ENCODE measurements around the gene CYFIP1. TPM values are rescaled to one million over a fixed set of nuclear protein-coding genes. Genes with fewer than 3 reads are reported as not detected.
A peak's percentile ranks its signal among the peaks of the same experiment; 100 is the strongest.

Gene CYFIP1
- total RNA-seq, 4 donors from 2014 or later: 86.8 to 131 (median 105) TPM

DNA sequence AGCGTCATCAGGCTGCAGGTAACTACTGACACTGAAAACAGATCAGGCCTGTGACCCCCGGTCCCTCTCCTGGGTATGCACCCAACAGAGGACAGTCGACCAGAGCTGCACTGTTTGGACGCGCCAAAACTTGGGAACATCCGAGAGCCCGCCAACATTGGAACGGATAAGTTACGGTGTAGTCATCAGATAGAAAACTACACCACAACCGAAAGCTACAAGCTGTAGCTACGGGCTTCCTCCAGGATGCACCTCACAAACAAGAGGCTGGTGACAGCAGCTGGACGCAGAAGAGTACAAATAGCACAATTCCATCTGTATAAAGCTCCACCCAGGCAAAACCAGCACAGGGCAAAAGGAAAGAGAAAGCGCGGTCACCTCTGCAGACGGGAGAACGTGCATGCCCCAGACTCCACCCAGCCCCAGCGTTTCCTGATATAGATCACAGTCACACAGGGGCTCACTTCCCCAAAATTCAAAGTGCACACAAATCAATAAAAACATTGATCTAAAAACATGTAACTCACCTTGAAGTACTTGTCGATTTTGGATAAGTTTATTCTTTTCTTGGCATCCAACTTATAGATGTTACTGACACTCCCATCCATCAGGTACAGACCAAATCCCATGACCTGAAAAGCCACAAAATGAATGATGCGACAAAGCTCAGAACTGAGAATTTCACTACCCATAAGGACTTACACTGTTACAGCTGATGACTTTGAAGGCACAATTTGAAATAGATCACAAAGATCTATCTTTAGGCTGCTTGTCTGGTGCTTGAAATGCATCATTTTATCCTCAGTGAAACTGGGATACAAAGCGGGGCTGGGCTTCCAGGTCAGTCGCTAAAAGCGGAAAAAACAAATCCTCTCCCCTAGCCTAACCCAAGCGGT is 43.3 kb downstream of the CYFIP1 start:
- peaks cover 46 to 90% (median 87%) of the 10 kb centered on the region in 4 donors for H3K36me3 ChIP-seq
- no peaks in the 10 kb centered on the region for H3K4me1 ChIP-seq
- no peaks in the 10 kb centered on the region for H3K27me3 ChIP-seq
- no peak overlapping the region for H3K4me3 ChIP-seq
- WGBS: 91% methylated on average over 23 of the region's 23 CpGs
- H3K9me3 ChIP-seq: no peaks in the 10 kb centered on the region
- intact Hi-C loops (cut with DNase I): no loop called here
- DNase-seq (ENCODE audit: extremely low spot score): no peak
- TF ChIP-seq, protein P1, sequence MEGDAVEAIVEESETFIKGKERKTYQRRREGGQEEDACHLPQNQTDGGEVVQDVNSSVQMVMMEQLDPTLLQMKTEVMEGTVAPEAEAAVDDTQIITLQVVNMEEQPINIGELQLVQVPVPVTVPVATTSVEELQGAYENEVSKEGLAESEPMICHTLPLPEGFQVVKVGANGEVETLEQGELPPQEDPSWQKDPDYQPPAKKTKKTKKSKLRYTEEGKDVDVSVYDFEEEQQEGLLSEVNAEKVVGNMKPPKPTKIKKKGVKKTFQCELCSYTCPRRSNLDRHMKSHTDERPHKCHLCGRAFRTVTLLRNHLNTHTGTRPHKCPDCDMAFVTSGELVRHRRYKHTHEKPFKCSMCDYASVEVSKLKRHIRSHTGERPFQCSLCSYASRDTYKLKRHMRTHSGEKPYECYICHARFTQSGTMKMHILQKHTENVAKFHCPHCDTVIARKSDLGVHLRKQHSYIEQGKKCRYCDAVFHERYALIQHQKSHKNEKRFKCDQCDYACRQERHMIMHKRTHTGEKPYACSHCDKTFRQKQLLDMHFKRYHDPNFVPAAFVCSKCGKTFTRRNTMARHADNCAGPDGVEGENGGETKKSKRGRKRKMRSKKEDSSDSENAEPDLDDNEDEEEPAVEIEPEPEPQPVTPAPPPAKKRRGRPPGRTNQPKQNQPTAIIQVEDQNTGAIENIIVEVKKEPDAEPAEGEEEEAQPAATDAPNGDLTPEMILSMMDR (IDR thresholded peaks at IDR 0.05): no peak
- TF ChIP-seq POLR2A (IDR thresholded peaks at IDR 0.05; ENCODE audit: low read depth) (no peak), EP300 (IDR thresholded peaks at IDR 0.05) (no peak), POLR2AphosphoS5 (IDR thresholded peaks at IDR 0.05) (no peak)
- H3K27ac ChIP-seq (replicated peaks in 1 of 4): no peak overlapping the region

DNA sequence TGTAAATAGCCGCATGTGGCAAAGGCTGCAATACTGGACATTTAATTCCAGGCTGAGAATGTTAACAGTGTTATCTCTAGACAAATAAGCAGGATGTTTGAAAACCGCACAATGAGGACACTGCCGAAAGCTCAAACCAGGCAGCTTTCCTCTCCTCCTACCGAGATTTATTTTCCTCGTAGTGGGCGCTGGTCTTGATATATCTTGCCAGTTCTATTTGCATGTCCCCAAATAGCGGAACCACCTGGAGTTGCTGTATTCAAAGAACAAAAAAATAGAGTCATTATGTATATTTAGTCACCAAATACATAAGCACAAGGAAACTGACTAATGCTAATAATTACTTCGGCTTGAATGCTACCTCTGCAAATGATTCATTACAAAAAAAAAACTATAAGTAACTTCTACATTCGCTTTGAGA is 46.5 kb downstream of the CYFIP1 start:
- intact Hi-C loops (cut with DNase I): no loop called here
- Histone ChIP-seq H3K27ac (replicated peaks in 1 of 4) (no peak overlapping the region), H3K4me3 (no peak overlapping the region), H3K9me3 (no peaks in the 10 kb centered on the region), H3K36me3 (peaks cover 46 to 85% (median 72%) of the 10 kb centered on the region in 4 donors), H3K27me3 (no peaks in the 10 kb centered on the region), H3K4me1 (peaks cover 0 to 9% (median 7%) of the 10 kb centered on the region in 4 donors)
- DNase-seq (ENCODE audit: extremely low spot score): no peak
- WGBS: 97% methylated on average over 9 of the region's 9 CpGs
- TF ChIP-seq POLR2AphosphoS5 (IDR thresholded peaks at IDR 0.05) (no peak), EP300 (IDR thresholded peaks at IDR 0.05) (no peak), POLR2A (IDR thresholded peaks at IDR 0.05; ENCODE audit: low read depth) (no peak)
- TF ChIP-seq, protein P1 (IDR thresholded peaks at IDR 0.05): no peak

DNA sequence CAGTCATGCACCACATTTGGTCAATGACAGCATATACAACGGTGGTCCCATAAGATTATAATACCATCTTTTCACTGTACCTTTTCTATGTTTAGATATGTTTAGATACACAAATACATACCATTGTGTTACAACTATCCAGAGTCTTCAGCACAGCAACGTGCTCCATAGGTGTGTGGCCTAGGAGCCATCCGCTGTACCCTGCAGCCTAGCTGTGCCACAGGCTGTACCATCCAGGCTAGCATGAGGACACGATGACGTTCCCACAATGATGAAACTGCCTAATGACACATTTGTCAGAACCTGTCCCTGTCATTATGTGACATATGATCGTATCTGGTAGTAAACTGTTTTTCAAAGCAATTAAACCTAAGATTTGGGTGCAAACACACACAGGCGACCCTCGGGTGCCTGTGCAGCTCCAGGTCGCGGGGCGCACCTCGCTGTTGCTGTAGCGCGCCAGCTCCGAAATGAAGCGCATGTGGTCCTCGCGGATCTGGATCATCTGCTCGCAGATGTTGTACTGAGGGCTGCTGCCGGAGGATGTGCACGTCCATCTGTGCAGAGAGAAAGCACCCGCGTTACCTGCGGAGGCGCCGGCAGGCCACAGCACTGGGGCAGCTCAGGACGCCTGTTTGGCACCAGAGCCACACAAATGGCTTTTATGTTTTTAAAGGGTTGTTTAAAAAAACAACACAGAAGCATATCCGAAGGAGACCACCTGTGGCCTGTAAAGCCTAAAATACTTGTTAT is 48.2 kb downstream of the CYFIP1 start:
- intact Hi-C loops (cut with DNase I): no loop called here
- no peak for TF ChIP-seq POLR2AphosphoS5 (IDR thresholded peaks at IDR 0.05)
- TF ChIP-seq POLR2A (IDR thresholded peaks at IDR 0.05; ENCODE audit: low read depth): no peak
- no peak for TF ChIP-seq EP300 (IDR thresholded peaks at IDR 0.05)
- TF ChIP-seq, protein P1 (IDR thresholded peaks at IDR 0.05): no peak
- no peak overlapping the region for H3K4me3 ChIP-seq
- 92% methylated on average over 28 of the region's 28 CpGs for WGBS
- no peaks in the 10 kb centered on the region for H3K9me3 ChIP-seq
- peaks cover 0 to 9% (median 7%) of the 10 kb centered on the region in 4 donors for H3K4me1 ChIP-seq
- H3K36me3 ChIP-seq: peaks cover 33 to 84% (median 67%) of the 10 kb centered on the region in 4 donors
- no peak for DNase-seq (ENCODE audit: extremely low spot score)
- no peak overlapping the region for H3K27ac ChIP-seq (replicated peaks in 1 of 4)
- no peaks in the 10 kb centered on the region for H3K27me3 ChIP-seq

DNA sequence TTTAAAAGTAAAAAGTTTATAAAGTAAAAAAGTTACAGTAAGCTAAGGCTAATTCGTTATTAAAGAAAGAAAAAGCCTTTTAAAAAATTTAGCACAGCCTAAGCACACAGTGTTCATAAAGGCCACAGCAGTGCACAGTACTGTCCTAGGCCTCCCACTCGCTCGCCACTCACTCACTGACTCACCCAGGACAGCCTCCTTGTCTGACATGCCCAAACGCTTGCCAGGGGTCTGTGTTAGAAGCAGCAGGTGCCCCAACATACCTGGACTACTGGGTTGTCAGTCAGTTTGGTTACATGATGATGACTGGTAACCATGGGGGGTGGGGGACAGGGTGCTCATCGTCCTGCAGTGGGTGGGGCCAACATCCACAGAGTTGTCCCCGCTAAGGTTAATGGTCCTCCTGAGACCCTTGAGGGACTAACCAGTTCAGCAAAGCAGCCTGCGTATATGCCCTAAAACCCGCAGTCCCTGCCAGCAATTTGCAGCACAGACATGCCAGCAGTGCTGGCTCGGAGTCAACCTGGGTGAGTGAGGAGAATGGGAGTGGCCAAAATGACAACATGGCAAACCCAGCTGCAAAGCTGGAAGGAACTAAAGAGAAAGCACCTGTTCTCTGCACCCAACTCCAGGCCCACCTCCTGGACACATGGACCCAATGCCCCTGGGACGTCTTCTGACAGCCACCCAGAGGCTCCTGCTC is 49.2 kb downstream of the CYFIP1 start:
- Histone ChIP-seq H3K27ac (replicated peaks in 1 of 4) (peak overlapping the region in 1 of 4 donors; percentile 20), H3K9me3 (no peaks in the 10 kb centered on the region), H3K4me3 (no peak overlapping the region), H3K4me1 (peaks cover 0 to 9% (median 7%) of the 10 kb centered on the region in 4 donors), H3K27me3 (no peaks in the 10 kb centered on the region), H3K36me3 (peaks cover 25 to 84% (median 60%) of the 10 kb centered on the region in 4 donors)
- TF ChIP-seq POLR2AphosphoS5 (IDR thresholded peaks at IDR 0.05) (no peak), EP300 (IDR thresholded peaks at IDR 0.05) (no peak), POLR2A (IDR thresholded peaks at IDR 0.05; ENCODE audit: low read depth) (no peak)
- TF ChIP-seq, protein P1 (IDR thresholded peaks at IDR 0.05): no peak
- DNase-seq (ENCODE audit: extremely low spot score): no peak
- intact Hi-C loops (cut with DNase I): no loop called here
- WGBS: 69% methylated on average over 5 of the region's 10 CpGs
